ENCODE data around the gene RPAIN.

DNA sequence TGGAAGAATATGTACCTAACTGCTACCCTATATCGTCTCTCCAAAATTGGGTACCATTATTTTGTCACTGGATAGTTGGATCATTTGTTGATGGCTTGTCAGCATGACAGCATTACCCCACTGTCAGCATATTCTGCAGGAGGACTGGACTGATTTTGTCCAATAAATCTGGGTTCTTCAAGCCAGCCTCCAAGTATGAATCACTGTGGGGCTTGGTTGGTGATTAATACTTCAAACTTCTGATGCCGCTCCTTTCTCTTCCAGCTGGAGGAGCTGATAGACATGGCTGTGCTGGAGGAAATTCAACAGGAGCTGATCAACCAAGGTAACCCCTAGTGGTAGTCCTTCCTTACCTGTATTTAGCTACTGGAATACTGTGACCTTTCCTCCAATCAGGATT, 2.5 kb downstream of the RPAIN start:
- TF ChIP-seq, protein P1, sequence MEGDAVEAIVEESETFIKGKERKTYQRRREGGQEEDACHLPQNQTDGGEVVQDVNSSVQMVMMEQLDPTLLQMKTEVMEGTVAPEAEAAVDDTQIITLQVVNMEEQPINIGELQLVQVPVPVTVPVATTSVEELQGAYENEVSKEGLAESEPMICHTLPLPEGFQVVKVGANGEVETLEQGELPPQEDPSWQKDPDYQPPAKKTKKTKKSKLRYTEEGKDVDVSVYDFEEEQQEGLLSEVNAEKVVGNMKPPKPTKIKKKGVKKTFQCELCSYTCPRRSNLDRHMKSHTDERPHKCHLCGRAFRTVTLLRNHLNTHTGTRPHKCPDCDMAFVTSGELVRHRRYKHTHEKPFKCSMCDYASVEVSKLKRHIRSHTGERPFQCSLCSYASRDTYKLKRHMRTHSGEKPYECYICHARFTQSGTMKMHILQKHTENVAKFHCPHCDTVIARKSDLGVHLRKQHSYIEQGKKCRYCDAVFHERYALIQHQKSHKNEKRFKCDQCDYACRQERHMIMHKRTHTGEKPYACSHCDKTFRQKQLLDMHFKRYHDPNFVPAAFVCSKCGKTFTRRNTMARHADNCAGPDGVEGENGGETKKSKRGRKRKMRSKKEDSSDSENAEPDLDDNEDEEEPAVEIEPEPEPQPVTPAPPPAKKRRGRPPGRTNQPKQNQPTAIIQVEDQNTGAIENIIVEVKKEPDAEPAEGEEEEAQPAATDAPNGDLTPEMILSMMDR (IDR thresholded peaks at IDR 0.05): no peak
- TF ChIP-seq TCF7L2 (IDR thresholded peaks at IDR 0.05; ENCODE audit: low read depth, low read length): no peak
- no peak for TF ChIP-seq POLR2AphosphoS5 (IDR thresholded peaks at IDR 0.05; ENCODE audit: low read depth, low read length)

All from Panc1 (cell line).